H9 (cell line): ENCODE results near the gene CDC6. TPM values are rescaled to one million over a fixed set of nuclear protein-coding genes. Genes with fewer than 3 reads are reported as not detected.

Experiments used
- DNase-seq: peaks from one replicate; pipeline ENCODE4 v3.0.0-alpha.2; 2017
- H2AFZ ChIP-seq: one replicate; pipeline ENCODE4 v1.6.1; 2013; ENCODE audit warnings: mild to moderate bottlenecking, low read length, control low read depth, moderate library complexity
- H2AK5ac ChIP-seq: 2 replicates; pipeline ENCODE4 v1.6.1; 2013; ENCODE audit warnings: low read length, control low read depth, mixed read lengths; ENCODE audit not compliant: insufficient read length
- H2BK120ac ChIP-seq: one replicate; pipeline ENCODE4 v1.6.1; 2013; ENCODE audit warnings: low read depth, mild to moderate bottlenecking, low read length, control low read depth, inconsistent platforms; ENCODE audit not compliant: poor library complexity, severe bottlenecking
- H2BK12ac ChIP-seq: 2 replicates; pipeline ENCODE4 v1.6.1; 2013; ENCODE audit warnings: low read length, control low read depth, mixed read lengths, low read depth; ENCODE audit not compliant: insufficient read length
- H2BK15ac ChIP-seq: 2 replicates; pipeline ENCODE4 v1.6.1; 2013; ENCODE audit warnings: low read depth, low read length, control low read depth
- H2BK20ac ChIP-seq: one replicate; pipeline ENCODE4 v1.6.1; 2013; ENCODE audit warnings: low read depth, mild to moderate bottlenecking, low read length, control low read depth, inconsistent platforms; ENCODE audit not compliant: poor library complexity, severe bottlenecking
- H2BK5ac ChIP-seq: 2 replicates; pipeline ENCODE4 v1.6.1; 2013; ENCODE audit warnings: low read length, control low read depth, mixed read lengths; ENCODE audit not compliant: insufficient read length
- H3K14ac ChIP-seq: 2 replicates; pipeline ENCODE4 v1.6.1; 2013; ENCODE audit warnings: low read length, control low read depth; ENCODE audit not compliant: insufficient read depth
- H3K18ac ChIP-seq: 2 replicates; pipeline ENCODE4 v1.6.1; 2013; ENCODE audit warnings: low read depth, mild to moderate bottlenecking, mixed read lengths, low read length, control low read depth; ENCODE audit not compliant: insufficient read length
- H3K23ac ChIP-seq: 2 replicates; pipeline ENCODE4 v1.6.1; 2013; ENCODE audit warnings: low read length, control low read depth, mixed read lengths, low read depth; ENCODE audit not compliant: insufficient read length
- H3K23me2 ChIP-seq: 2 replicates; pipeline ENCODE4 v1.6.1; 2013; ENCODE audit warnings: low read depth, mild to moderate bottlenecking, mixed read lengths, low read length, control low read depth; ENCODE audit not compliant: insufficient read length, poor library complexity, severe bottlenecking
- H3K27ac ChIP-seq: 2 replicates; pipeline ENCODE4 v1.5.1; 2013; ENCODE audit warnings: low read length, control low read depth, mixed read lengths, low read depth; ENCODE audit not compliant: insufficient read length
- H3K27me3 ChIP-seq: 2 replicates; pipeline ENCODE4 v1.6.1; 2013; ENCODE audit warnings: low read length, control low read depth, inconsistent platforms; ENCODE audit not compliant: insufficient read depth
- H3K4ac ChIP-seq: 2 replicates; pipeline ENCODE4 v1.6.1; 2013; ENCODE audit warnings: low read depth, mild to moderate bottlenecking, control low read depth, inconsistent platforms, low read length, moderate library complexity
- H3K4me1 ChIP-seq: 2 replicates; pipeline ENCODE4 v1.6.1; 2013; ENCODE audit warnings: low read length, control low read depth, inconsistent platforms; ENCODE audit not compliant: insufficient read depth
- H3K4me2 ChIP-seq: 2 replicates; pipeline ENCODE4 v1.6.1; 2013; ENCODE audit warnings: low read length, control low read depth, mixed read lengths; ENCODE audit not compliant: insufficient read length, insufficient read depth
- H3K56ac ChIP-seq: 2 replicates; pipeline ENCODE4 v1.6.1; 2013; ENCODE audit warnings: low read depth, mild to moderate bottlenecking, mixed read lengths, low read length, control low read depth; ENCODE audit not compliant: insufficient read length
- H3K79me1 ChIP-seq: 2 replicates; pipeline ENCODE4 v1.6.1; 2013; ENCODE audit warnings: low read depth, mild to moderate bottlenecking, moderate library complexity, low read length, control low read depth, inconsistent platforms; ENCODE audit not compliant: insufficient read depth, poor library complexity, severe bottlenecking
- H3K79me2 ChIP-seq: 2 replicates; pipeline ENCODE4 v1.6.1; 2013; ENCODE audit warnings: low read length, control low read depth, inconsistent platforms; ENCODE audit not compliant: insufficient read depth
- H3K9ac ChIP-seq: 2 replicates; pipeline ENCODE4 v1.6.1; 2013; ENCODE audit warnings: low read length, control low read depth, mixed read lengths; ENCODE audit not compliant: insufficient read length; ENCODE audit errors: extremely low read depth
- H3K9me3 ChIP-seq: one replicate; pipeline ENCODE4 v1.6.1; 2013; ENCODE audit warnings: low read depth, low read length, inconsistent platforms; ENCODE audit not compliant: control insufficient read depth
- H3T11ph ChIP-seq: one replicate; pipeline ENCODE4 v1.6.1; 2013; ENCODE audit warnings: mild to moderate bottlenecking, low read length, control low read depth, inconsistent platforms
- H4K20me1 ChIP-seq: one replicate; pipeline ENCODE4 v1.6.1; 2013; ENCODE audit not compliant: control insufficient read depth, insufficient read length, insufficient read depth
- H4K5ac ChIP-seq: 2 replicates; pipeline ENCODE4 v1.6.1; 2013; ENCODE audit warnings: low read depth, mild to moderate bottlenecking, mixed read lengths, low read length, control low read depth; ENCODE audit not compliant: insufficient read length
- H4K8ac ChIP-seq: replicated peaks from 2 replicates; pipeline ENCODE4 v1.6.1; 2013; ENCODE audit warnings: low read length, control low read depth, mixed read lengths, low read depth; ENCODE audit not compliant: insufficient read length
- H4K91ac ChIP-seq: 2 replicates; pipeline ENCODE4 v1.6.1; 2013; ENCODE audit warnings: low read depth, mild to moderate bottlenecking, moderate library complexity, mixed read lengths, low read length, control low read depth; ENCODE audit not compliant: insufficient read length
- H3K27ac Mint-ChIP-seq, 3 experiments: 2 replicates in 2 of 3; 3 replicates in 1 of 3; pipeline ENCODE4 v1.8.0; 2020 to 2021; ENCODE audit warnings: mixed read lengths in 3 of 3, mild to moderate bottlenecking in 1 of 3, moderate library complexity in 1 of 3
- H3K27me3 Mint-ChIP-seq: 2 replicates; pipeline ENCODE4 v1.8.0; 2021; ENCODE audit warnings: low read depth, mild to moderate bottlenecking, moderate library complexity, mixed read lengths
- H3K36me3 Mint-ChIP-seq, 3 experiments: 2 replicates in 2 of 3; 3 replicates in 1 of 3; pipeline ENCODE4 v1.8.0; 2020 to 2021; ENCODE audit warnings: low read depth in 3 of 3, mixed read lengths in 3 of 3; ENCODE audit not compliant: insufficient read depth in 1 of 3
- H3K4me1 Mint-ChIP-seq, 2 experiments: 2 replicates each; pipeline ENCODE4 v1.8.0; 2020; ENCODE audit warnings: mixed read lengths in 2 of 2
- H3K4me3 Mint-ChIP-seq, 2 experiments: 2 replicates in 1 of 2; 3 replicates in 1 of 2; pipeline ENCODE4 v1.8.0; 2020 to 2021; ENCODE audit warnings: mild to moderate bottlenecking in 2 of 2, mixed read lengths in 2 of 2, moderate library complexity in 1 of 2
- H3K9me3 Mint-ChIP-seq, 2 experiments: 2 replicates in 1 of 2; 3 replicates in 1 of 2; pipeline ENCODE4 v1.8.0; 2020; ENCODE audit warnings: mild to moderate bottlenecking in 2 of 2, mixed read lengths in 2 of 2, moderate library complexity in 1 of 2
- CTCF ChIP-seq: fragments of 200-600 bp; sonication (generic); conservative IDR thresholded peaks from 3 replicates; pipeline ENCODE4 v1.8.0; 2021; ENCODE audit warnings: antibody characterized with exemption, mild to moderate bottlenecking
- WGBS: extraction: QIAGEN DNeasy Blood & Tissue Kit; methylation state at CpG from one replicate; pipeline ENCODE4 v1.1.7; 2013; ENCODE audit warnings: missing lambda C conversion rate, low lambda C conversion rate, mixed read lengths; ENCODE audit not compliant: insufficient read length; ENCODE audit errors: extremely low coverage; 5-methylcytosine and 5-hydroxymethylcytosine counted together
- total RNA-seq: library from RNA; stranded (reverse); gene quantifications from 2 replicates; pipeline ENCODE4 v1.2.1, GENCODE V29; 2021

Gene CDC6
- total RNA-seq, 1 experiment from 2014 or later, result 131 TPM

GRCh38 chr17:40293363-40293762 is 5.7 kb downstream of the CDC6 start:
- Histone ChIP-seq H3K79me1 (peaks cover 5% of the 10 kb centered on the region), H3K56ac (no peak overlapping the region), H3K9ac (no peak overlapping the region), H2AFZ (no peak overlapping the region), H3K18ac (no peak overlapping the region), H3K9me3 (no peaks in the 10 kb centered on the region), H4K8ac (no peak overlapping the region), H4K91ac (no peak overlapping the region), H3T11ph (no peak overlapping the region), H2AK5ac (no peak overlapping the region), H3K4ac (no peak overlapping the region), H4K5ac (no peak overlapping the region), H2BK5ac (no peak overlapping the region), H3K79me2 (peaks cover 11% of the 10 kb centered on the region; the same call in 1 of the 2 replicates), H2BK120ac (no peak overlapping the region), H2BK15ac (no peak overlapping the region), H2BK12ac (no peak overlapping the region), H3K23me2 (no peaks in the 10 kb centered on the region), H3K27me3 (no peaks in the 10 kb centered on the region), H3K27ac (no peak overlapping the region), H3K14ac (no peak overlapping the region), H2BK20ac (no peak overlapping the region), H3K4me2 (no peak overlapping the region), H3K23ac (no peak overlapping the region), H4K20me1 (no peaks in the 10 kb centered on the region), H3K4me1 (peaks cover 6% of the 10 kb centered on the region; the same call in 1 of the 2 replicates)
- Mint-ChIP-seq H3K4me3 (0 out of 5 replicates have a peak overlapping the region, but pooled peaks of 1 of the 2 experiments have one; percentile 5), H3K27ac (peak overlapping the region in 2 of 3 experiments; percentile 5 to 49; a peak in 2 of 7 replicates), H3K27me3 (no peaks in the 10 kb centered on the region), H3K9me3 (no peaks in the 10 kb centered on the region), H3K4me1 (peaks cover 52 to 58% of the 10 kb centered on the region in 2 experiments), H3K36me3 (peaks cover 52 to 89% (median 71%) of the 10 kb centered on the region in 3 experiments)
- no peak for TF ChIP-seq CTCF
- DNase-seq, result no peak
- no CpG with 5 or more reads among the region's 1 CpG for WGBS
